GM21825 (cell line): ENCODE data around the gene CUX1.
"Not testable (repeated sequence)": the region's sequence is repeated elsewhere in the genome, so short reads cannot be mapped to it uniquely, and the experiment has no call there.

Experiments used
- ATAC-seq: cut with Tn5 transposase; IDR thresholded peaks from one replicate; pipeline ENCODE4 v1.9.1; 2021; ENCODE audit warnings: mild to moderate bottlenecking, moderate library complexity; ENCODE audit not compliant: unreplicated experiment

Gene CUX1

GRCh38 chr7:101852364-101852763, 34.9 kb downstream of the CUX1 start:
- ATAC-seq = not testable (repeated sequence)

DNA sequence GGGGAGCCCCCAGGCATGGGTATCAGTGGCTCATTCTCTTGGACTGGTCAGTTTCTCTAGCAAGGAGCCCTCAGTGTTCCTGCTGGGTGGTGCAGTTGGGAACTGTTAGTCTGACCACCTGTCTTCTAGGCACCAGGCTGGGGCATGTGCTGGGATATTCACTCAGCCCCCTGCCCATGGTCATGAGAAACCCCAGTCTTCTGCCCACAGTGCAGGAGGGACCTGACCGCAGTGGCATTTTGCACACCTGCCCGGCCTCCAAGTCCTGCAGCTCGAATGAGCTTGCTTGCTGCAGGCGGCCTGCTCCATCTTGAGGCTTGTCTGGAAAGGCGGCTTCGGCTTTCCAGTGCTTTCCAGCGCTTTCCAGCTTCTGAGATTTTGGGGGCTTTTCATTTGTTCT, 36.3 kb downstream of the CUX1 start:
- ATAC-seq = no peak

- ATAC-seq = no peak
Observed at GRCh38 chr7:101854084-101854865, 36.8 kb downstream of the CUX1 start.

DNA sequence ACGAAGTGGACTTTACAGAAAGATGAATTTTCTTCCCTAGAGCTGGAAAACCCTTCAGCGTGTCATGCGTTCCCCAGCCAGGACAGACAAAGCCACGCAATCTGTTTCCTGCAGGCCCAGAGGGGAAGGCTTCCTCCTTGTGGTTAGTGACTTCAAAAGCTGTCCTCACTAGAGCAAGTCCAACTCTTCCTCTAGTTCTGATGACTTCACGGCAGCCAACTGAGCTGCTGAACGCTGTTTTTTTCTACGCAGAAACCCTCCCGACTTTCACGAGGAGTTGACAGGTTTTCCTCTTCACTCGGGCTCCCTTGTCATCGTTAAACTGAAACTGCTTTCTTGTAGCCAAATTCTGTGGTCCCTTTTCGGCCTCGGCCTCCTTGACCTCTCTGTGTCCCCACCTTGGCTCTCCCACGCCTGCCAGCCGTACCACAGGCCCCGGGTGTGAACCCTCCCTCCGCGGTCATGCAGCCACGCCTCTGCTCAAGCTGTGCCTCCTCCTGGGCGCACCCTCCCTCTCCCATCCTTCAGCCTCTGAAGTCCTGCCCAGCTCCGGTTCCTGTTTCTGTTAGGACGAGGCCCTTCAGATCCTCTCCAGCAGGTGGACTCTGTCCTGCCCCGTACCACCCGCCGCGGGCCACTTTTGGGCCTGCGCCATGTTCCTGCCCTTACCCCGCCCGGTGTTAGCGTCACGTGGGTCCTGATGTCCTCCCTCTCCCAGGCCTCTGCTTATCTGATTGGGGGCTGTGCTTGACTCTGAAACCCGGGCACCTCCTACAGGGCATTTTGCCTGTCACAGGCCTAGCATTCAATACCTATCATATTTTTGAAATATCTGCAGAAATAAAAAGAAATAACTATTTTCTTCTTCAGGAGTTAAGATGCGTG, 39.3 kb downstream of the CUX1 start:
- peak; percentile 93 for ATAC-seq

DNA sequence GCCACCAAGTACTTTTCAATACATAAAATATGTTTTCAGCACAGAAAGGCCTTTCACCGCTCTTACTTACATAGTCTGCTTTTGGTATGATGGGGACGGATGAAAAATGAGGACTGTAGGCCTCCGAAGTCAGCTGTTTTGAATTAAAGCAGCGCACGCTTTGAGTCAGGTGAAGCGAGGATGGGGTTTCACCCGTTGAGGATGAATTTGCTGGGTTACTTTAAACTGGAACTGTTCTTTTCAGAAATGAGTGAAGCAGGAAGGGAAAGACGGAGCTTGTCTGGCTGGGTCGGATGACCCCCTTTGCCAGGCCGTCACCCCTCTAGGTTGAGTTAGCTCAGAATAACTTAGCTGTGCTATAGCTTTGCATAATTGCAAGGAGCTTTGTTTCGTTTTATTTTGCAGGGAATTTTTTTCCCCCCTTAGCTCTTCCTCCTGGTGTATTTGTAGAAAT, 40.0 kb downstream of the CUX1 start:
- ATAC-seq = peak; percentile 28

- no peak for ATAC-seq
Observed at GRCh38 chr7:101858437-101859385, 41.3 kb downstream of the CUX1 start.

- no peak for ATAC-seq
Observed at GRCh38 chr7:101859411-101860106, 42.1 kb downstream of the CUX1 start.

GRCh38 chr7:101860316-101861217, 43.1 kb downstream of the CUX1 start:
- ATAC-seq = no peak

DNA sequence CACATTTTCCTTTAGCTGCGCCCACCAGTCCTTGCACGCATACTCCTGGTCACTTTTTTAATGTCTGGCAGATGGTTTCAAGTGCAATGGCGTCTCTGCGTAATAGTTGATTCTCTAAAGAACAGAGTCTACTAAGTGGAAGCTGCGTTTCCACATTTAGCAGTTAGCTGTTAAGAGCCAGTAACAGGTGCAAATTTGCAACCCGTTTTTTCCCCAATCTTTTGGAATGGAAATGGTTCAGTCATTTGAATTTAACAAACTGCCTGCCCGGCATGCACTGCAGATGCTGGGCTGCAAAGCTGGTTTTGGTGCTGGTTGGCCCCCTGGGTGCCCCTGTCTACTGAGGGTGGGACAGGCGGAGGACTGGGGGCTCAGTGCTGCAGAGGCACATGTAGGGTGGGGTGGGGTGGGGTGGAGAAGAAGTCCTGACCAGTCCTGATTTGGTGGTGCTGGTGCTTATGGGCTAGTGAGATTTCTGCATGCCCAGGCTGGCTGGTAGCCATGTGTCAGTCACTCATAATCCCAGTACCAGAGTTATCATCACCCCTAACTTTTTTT, 43.9 kb downstream of the CUX1 start:
- no peak for ATAC-seq

DNA sequence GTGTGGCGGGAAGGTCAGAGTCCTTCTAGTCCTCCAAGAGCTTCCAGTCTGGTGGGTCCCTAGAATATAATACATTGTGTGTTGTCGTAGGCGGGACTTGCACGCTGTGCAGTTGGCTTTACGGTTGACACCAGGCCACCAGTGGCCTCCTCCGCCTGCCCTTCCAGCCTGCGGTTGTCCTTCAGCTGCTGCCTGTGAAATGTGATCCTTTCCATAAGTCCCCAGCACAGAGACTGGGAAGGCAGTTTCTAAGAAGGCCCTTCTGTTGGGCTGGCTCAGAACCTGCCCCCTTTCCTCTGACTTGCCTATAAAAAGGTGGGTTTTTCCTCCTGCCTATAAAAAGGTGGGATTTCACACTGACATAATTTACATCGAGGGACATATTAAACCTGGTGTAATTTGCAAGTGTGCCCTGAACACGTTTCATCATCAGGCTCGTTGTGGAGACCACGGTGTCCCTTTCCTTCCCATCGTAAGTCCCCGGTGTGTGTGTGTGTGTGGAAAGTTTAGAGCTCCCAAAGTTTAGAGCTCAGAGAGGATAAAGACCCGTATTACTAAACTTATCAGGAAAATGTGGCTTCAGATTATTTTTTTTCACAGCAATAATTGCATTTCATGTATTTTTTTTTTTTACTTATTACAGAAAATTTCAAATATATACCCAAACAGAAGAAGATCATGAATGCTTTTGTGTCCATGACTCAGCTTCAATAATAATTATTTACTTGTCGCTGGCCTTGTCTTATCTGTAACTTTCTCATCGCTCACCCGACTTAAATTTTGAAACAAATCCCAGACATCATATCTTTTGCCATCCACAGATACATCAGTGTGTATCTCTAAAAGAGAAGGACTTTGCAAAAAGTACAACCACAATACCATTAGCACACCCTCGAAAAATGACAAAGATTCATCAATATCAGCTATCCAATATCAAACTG, 45.1 kb downstream of the CUX1 start:
- ATAC-seq = no peak

- no peak for ATAC-seq
Observed at GRCh38 chr7:101863598-101863997, 46.2 kb downstream of the CUX1 start.

DNA sequence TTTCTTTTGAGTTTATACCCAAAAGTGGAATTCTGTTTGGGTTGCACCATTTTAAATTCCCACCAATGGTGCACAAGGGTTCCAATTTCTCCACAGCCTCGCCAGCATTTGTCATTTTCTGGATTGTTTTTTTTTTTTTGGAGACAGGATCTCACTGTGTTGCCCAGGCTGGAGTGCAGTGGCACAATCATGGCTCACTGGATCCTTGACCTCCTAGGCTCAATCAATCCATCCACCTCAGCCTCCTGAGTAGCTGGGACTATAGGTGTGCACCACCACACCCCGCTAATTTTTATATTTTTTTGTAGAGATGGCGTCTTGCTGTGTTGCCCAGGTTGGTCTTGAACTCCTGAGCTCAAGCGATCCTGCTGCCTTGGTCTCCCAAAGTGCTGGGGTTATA, 46.6 kb downstream of the CUX1 start:
- no peak for ATAC-seq

- no peak for ATAC-seq
Observed at GRCh38 chr7:101865031-101865430, 47.6 kb downstream of the CUX1 start.

DNA sequence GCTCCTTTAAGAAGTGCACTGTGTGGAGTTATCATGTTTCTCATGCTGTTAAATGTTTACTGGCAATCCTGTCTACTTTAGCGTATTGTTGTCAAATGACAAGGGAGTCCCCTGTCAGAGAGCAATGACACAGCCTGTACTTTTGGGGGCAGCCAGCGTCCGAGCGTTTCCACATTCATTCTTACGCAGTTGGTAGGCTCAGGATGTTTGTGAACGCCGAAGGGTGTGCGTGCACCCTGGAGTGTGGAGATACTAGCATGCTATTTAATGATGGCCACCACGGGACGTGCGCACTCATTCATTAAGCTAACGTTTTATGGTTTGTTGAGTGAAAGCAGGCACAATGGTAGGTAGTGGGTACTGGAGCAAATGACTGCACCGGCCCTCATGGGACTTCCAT, 48.0 kb downstream of the CUX1 start:
- no peak for ATAC-seq

DNA sequence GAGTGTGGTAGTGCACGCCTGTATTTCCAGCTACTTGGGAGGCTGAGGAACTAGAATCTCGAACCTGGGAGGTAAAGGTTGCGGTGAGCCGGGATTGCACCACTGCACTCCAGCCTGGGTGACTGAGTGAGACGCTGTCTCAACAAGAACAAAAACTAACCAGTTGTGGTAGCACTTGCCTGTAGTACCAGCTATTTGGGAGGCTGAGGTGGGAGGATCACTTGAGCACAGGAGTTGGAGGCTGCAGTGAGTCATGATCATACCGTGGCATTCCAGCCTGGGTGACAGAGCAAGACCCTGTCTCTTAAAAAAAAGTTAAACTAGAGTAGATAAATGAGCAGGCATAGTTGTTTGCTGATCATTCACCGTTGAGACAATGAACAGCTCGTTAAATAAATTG, 48.9 kb downstream of the CUX1 start:
- no peak for ATAC-seq

- ATAC-seq = no peak
Observed at GRCh38 chr7:101867265-101867664, 49.8 kb downstream of the CUX1 start.

DNA sequence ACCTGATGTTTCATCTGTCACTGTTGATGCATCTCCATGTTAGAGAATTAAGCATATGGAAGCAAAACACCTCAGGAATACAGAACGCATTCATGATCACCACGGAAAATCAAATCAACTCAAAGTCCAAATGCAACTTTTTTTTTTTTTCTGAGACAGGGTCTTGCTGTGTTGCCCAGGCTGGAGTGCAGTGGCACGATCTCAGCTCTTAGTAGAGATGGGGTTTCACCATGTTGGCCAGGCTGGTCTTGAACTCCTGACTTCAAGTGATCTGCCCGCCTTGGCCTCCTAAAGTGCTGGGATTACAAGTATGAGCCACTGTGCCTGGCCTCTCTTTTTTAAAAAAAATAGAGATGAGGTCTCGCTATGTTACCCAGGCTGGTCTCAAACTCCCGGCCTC, 50.3 kb downstream of the CUX1 start:
- not testable (repeated sequence) for ATAC-seq
